IPS DF 6.9 (cell line): ENCODE results near the gene KCND3.

Source experiments
- DNase-seq: peaks from one replicate; pipeline ENCODE4 v3.0.0-alpha.2; 2013; ENCODE audit warnings: low read depth, low spot score
- H3K27ac ChIP-seq: one replicate; pipeline ENCODE4 v1.5.1; 2013; ENCODE audit warnings: low read length, control low read depth
- H3K27me3 ChIP-seq: 2 replicates; pipeline ENCODE4 v1.6.1; 2013; ENCODE audit warnings: mild to moderate bottlenecking, low read length; ENCODE audit not compliant: control insufficient read depth, insufficient read depth
- H3K36me3 ChIP-seq: 2 replicates; pipeline ENCODE4 v1.6.1; 2013; ENCODE audit warnings: low read length; ENCODE audit not compliant: control insufficient read depth, insufficient read depth
- H3K4me1 ChIP-seq: 2 replicates; pipeline ENCODE4 v1.6.1; 2013; ENCODE audit warnings: low read length; ENCODE audit not compliant: control insufficient read depth, insufficient read depth
- H3K4me3 ChIP-seq: 2 replicates; pipeline ENCODE4 v1.5.1; 2013; ENCODE audit warnings: mild to moderate bottlenecking, low read length
- H3K9me3 ChIP-seq: 2 replicates; pipeline ENCODE4 v1.6.1; 2013; ENCODE audit warnings: low read length, inconsistent platforms; ENCODE audit not compliant: control insufficient read depth, insufficient read depth
- WGBS: extraction: QIAGEN DNeasy Blood & Tissue Kit; methylation state at CpG from one replicate; pipeline ENCODE4 v1.1.7; 2013; ENCODE audit warnings: mixed read lengths, missing lambda C conversion rate; ENCODE audit not compliant: insufficient read length, insufficient coverage; 5-methylcytosine and 5-hydroxymethylcytosine counted together

Gene KCND3

DNA sequence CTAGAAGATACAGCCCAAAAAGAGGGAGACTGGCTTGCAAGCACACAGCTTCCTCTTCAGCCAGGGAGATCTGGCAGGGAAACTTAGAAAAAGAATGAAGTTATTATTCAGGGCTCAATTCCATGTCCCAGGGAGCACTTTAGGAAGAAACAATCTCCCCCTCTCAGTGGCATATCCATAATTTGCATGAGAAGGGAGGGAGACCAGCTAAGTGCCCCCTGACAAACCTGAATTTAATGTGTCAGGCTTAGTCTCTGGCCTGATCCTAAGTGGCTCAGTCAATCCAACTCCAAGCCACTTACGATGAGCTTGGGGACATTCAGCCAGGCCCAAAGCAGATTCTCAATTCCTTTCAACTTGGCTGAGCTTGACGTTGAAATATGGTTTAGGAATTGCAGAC, 17.7 kb upstream of the KCND3 start:
- no peaks in the 10 kb centered on the region for H3K27me3 ChIP-seq
- DNase-seq: no peak
- H3K27ac ChIP-seq: no peak overlapping the region
- no CpG with 5 or more reads among the region's 2 CpGs for WGBS
- no peak overlapping the region for H3K4me3 ChIP-seq
- no peaks in the 10 kb centered on the region for H3K36me3 ChIP-seq
- no peaks in the 10 kb centered on the region for H3K9me3 ChIP-seq
- peaks cover 2% of the 10 kb centered on the region for H3K4me1 ChIP-seq

DNA sequence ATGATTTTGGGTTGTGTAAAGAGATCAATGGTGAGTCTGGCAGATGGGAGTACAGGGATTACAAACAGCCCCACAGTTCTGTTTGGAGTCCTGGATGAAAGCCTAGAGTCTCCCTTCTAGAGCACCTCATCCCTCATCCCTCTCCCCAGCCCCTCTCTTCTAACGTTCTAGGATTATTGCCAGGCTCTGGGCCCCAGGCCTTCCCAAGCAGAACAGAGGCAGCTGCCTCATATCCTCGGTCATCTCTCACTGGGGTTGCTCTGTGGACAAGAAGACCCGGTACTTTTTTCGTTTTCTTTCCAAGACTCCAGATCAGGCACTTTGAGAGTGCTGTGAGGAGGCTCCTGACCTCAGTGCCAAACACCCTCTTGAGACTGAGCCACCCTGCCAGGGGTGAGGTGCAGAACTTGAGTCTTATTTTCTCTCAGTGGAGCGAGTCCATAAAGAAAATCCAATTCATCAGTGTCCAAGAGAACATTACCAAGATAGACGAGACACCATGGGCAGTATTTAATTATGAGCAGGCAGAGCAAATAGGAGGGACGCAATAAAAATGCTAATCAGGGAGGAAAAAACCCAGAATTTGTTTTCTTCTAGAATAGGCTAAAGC, 17.1 kb upstream of the KCND3 start:
- no CpG with 5 or more reads among the region's 7 CpGs for WGBS
- Histone ChIP-seq H3K36me3 (no peaks in the 10 kb centered on the region), H3K4me1 (peaks cover 2% of the 10 kb centered on the region), H3K27ac (no peak overlapping the region), H3K4me3 (no peak overlapping the region), H3K27me3 (no peaks in the 10 kb centered on the region), H3K9me3 (no peaks in the 10 kb centered on the region)
- DNase-seq: no peak

DNA sequence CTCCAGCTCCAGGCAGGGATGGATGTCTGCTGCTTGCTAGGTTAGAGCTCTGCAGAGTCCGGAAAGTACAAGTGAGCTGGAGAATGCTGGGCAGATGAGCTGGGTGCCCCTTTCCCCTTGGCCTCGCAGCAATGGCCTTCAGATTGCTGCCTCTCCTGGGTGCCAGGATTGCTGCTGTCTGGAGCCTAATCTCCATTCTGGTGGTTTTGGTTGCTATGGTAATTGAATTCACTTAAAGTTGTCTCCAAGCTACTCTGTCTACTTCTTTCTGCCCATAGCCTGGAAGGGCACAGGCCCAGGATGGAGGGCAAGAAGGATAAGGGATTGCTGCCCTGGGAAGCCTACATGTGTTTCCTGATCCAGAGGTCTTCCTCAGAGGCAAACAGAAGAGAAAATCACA, 14.6 kb upstream of the KCND3 start:
- H3K4me1 ChIP-seq: peaks cover 2% of the 10 kb centered on the region
- no CpG with 5 or more reads among the region's 2 CpGs for WGBS
- DNase-seq: no peak
- H3K36me3 ChIP-seq: no peaks in the 10 kb centered on the region
- H3K9me3 ChIP-seq: no peaks in the 10 kb centered on the region
- H3K27ac ChIP-seq: no peak overlapping the region
- no peaks in the 10 kb centered on the region for H3K27me3 ChIP-seq
- H3K4me3 ChIP-seq: no peak overlapping the region

DNA sequence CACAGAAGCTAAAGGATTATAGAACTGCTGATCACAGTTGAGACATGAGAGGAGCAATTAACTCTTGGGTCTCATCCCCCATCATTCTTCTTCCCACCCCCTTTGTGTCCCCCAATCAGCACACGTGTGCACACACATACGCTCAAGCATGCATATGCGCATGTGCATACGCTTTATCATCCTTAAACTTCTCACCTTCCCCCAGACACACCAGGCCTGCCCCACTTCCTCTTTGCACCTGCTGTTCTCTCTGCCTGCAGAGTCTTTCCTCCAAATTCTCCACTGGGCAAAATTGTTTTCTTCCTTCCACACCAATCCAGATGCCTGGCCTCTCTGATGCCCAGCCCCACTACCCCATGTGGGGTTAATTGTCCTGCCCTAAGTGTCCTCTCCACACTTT, 13.0 kb upstream of the KCND3 start:
- Histone ChIP-seq H3K9me3 (no peaks in the 10 kb centered on the region), H3K27me3 (no peaks in the 10 kb centered on the region), H3K4me1 (peaks cover 2% of the 10 kb centered on the region), H3K36me3 (no peaks in the 10 kb centered on the region), H3K4me3 (no peak overlapping the region), H3K27ac (no peak overlapping the region)
- no CpG with 5 or more reads among the region's 4 CpGs for WGBS
- no peak for DNase-seq

- H3K36me3 ChIP-seq: no peaks in the 10 kb centered on the region
- no peak for DNase-seq
- no peak overlapping the region for H3K27ac ChIP-seq
- H3K9me3 ChIP-seq: no peaks in the 10 kb centered on the region
- H3K27me3 ChIP-seq: no peaks in the 10 kb centered on the region
- H3K4me3 ChIP-seq: no peak overlapping the region
- peaks cover 2% of the 10 kb centered on the region for H3K4me1 ChIP-seq
- WGBS: no CpG with 5 or more reads among the region's 2 CpGs
Measured at GRCh38 chr1:112001436-112001835, 12.0 kb upstream of the KCND3 start.

- Histone ChIP-seq H3K36me3 (no peaks in the 10 kb centered on the region), H3K9me3 (no peaks in the 10 kb centered on the region), H3K4me1 (0 out of 2 replicates have a peak, but pooled peaks cover 1% of the 10 kb centered on the region), H3K27me3 (no peaks in the 10 kb centered on the region), H3K27ac (no peak overlapping the region), H3K4me3 (no peak overlapping the region)
- 100% methylated on average over 1 of the region's 1 CpG for WGBS
- DNase-seq: no peak
Measured at GRCh38 chr1:112000048-112000447, 10.6 kb upstream of the KCND3 start.

DNA sequence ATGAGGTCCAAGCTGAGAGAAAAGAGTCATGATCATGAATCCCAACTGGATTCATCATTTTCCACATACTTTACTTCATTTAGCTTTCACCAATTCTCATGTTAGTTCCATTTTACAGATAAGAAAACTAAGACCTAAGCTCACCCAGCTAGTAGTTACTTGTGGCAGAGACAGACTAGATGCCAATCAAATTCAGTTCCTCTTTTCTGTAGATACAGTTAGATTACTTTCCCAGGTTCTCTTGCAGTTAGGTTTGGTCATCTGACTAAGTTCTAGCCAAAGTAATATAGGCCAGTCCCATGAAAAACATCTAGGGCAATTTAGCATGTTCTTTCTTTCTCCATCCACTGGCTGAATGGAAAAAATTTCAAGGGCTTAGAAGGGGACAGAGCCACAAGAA, 8.9 kb upstream of the KCND3 start:
- H3K27ac ChIP-seq: no peak overlapping the region
- H3K4me3 ChIP-seq: no peak overlapping the region
- no peaks in the 10 kb centered on the region for H3K9me3 ChIP-seq
- no peak for DNase-seq
- H3K4me1 ChIP-seq: 0 out of 2 replicates have a peak, but pooled peaks cover 1% of the 10 kb centered on the region
- H3K36me3 ChIP-seq: no peaks in the 10 kb centered on the region
- H3K27me3 ChIP-seq: no peaks in the 10 kb centered on the region

DNA sequence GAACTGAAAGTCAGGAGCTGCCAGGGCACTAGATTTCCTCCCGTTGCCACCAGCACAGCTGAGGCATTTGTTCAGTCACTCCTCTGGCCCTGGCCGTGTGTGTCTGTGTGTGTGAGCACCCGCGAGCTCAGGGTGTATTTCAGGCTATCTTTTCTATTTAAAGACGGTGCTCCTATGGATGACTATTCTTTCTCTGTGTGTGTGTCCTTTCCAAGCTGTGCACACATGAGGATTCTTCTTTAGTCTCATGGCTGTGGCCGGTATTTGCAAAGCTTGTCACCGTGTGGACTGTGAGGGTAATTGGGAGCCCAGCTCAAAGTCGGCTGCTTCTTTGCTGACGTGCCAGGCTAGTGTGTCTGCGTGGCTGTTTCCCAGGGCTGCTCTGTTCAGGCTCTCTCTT, 3.0 kb upstream of the KCND3 start:
- Histone ChIP-seq H3K4me3 (no peak overlapping the region), H3K27me3 (peaks cover 26% of the 10 kb centered on the region), H3K27ac (no peak overlapping the region), H3K9me3 (no peaks in the 10 kb centered on the region), H3K36me3 (no peaks in the 10 kb centered on the region), H3K4me1 (peaks cover 7% of the 10 kb centered on the region; the same call in 1 of the 2 replicates)
- no peak for DNase-seq
- no CpG with 5 or more reads among the region's 10 CpGs for WGBS

- peak overlapping the region; percentile 30; the same call in 1 of the 2 replicates for H3K4me3 ChIP-seq
- peak; percentile 37 for DNase-seq
- H3K27me3 ChIP-seq: peaks cover 31% of the 10 kb centered on the region
Measured at GRCh38 chr1:111990878-111991718, 1.6 kb upstream of the KCND3 start.

GRCh38 chr1:111990026-111990877, 784 bp upstream of the KCND3 start:
- H3K9me3 ChIP-seq: no peaks in the 10 kb centered on the region

More at GRCh38 chr1:111990878-111991718, 1.6 kb upstream of the KCND3 start:
- WGBS: no CpG with 5 or more reads among the region's 37 CpGs
- H3K36me3 ChIP-seq: no peaks in the 10 kb centered on the region
- no peak overlapping the region for H3K27ac ChIP-seq
- peaks cover 7% of the 10 kb centered on the region; the same call in 1 of the 2 replicates for H3K4me1 ChIP-seq
- H3K9me3 ChIP-seq: no peaks in the 10 kb centered on the region

More at GRCh38 chr1:111990026-111990877, 784 bp upstream of the KCND3 start:
- Histone ChIP-seq H3K27ac (no peak overlapping the region), H3K27me3 (peaks cover 31% of the 10 kb centered on the region), H3K4me3 (peak overlapping the region; percentile 30; the same call in 1 of the 2 replicates), H3K36me3 (no peaks in the 10 kb centered on the region), H3K4me1 (peaks cover 7% of the 10 kb centered on the region; the same call in 1 of the 2 replicates)
- no peak for DNase-seq
- no CpG with 5 or more reads among the region's 72 CpGs for WGBS
